ENCODE results near the gene PCDHA4. TPM values are rescaled to one million over a fixed set of nuclear protein-coding genes. Genes with fewer than 3 reads are reported as not detected.

The PCDHA4 gene
- total and polyA plus RNA-seq, 9 of the 15 experiments (the other 6 are each of a cell fraction or from before 2014, with no cell fraction given): not detected

DNA sequence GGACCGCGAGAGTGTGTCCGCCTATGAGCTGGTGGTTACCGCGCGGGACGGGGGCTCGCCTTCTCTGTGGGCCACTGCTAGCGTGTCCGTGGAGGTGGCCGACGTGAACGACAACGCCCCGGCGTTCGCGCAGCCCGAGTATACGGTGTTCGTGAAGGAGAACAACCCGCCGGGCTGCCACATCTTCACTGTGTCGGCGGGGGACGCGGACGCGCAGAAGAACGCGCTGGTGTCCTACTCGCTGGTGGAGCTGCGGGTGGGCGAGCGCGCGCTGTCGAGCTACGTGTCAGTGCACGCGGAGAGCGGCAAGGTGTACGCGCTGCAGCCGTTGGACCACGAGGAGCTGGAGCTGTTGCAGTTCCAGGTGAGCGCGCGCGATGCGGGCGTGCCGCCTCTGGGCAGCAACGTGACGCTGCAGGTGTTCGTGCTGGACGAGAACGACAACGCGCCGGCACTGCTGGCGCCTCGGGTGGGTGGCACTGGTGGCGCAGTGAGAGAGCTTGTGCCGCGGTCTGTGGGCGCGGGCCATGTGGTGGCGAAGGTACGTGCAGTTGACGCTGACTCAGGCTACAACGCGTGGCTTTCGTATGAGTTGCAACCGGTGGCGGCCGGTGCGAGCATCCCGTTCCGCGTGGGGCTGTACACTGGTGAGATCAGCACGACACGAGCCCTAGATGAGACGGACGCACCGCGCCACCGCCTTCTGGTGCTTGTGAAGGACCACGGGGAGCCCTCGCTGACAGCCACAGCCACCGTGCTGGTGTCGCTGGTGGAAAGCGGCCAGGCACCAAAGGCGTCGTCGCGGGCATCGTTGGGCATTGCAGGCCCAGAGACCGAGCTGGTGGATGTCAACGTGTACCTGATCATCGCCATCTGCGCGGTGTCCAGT, 29.0 kb downstream of the PCDHA4 start:
- no peak overlapping the region for H3K4me2 ChIP-seq (ENCODE audit: insufficient read depth, low read length)
- ChIA-PET CTCF (ENCODE audit: low intra/inter-chr PET ratio) (no interaction called here), POLR2A (no interaction called here)
- no peak overlapping the region for H3K9ac ChIP-seq (ENCODE audit: insufficient read depth in 1 of 2, low read depth in 2 of 2, low read length in 2 of 2)
- no peaks in the 10 kb centered on the region for H3K9me1 ChIP-seq (ENCODE audit: control insufficient read depth, insufficient read depth, low read length)
- no peaks in the 10 kb centered on the region for H3K27me3 ChIP-seq (ENCODE audit: control insufficient read depth in 2 of 2, insufficient read depth in 2 of 2, low read length in 2 of 2)
- ATAC-seq: no peak
- intact Hi-C loops (cut with micrococcal nuclease) (no loop called here), in situ Hi-C loops (cut with MboI) (no loop called here)
- no peak overlapping the region for H2AFZ ChIP-seq (ENCODE audit: low read depth, low read length)
- no peak overlapping the region for H3K4me3 ChIP-seq
- no peaks in the 10 kb centered on the region for H3K4me1 ChIP-seq (replicated peaks in 1 of 2; ENCODE audit: control insufficient read depth in 2 of 2, insufficient read depth in 2 of 2, low read length in 2 of 2)
- BruUV-seq (replicated peaks): no TSS peak
- WGBS (ENCODE audit: insufficient coverage, low coverage, missing lambda C conversion rate): 45% methylated on average over 66 of the region's 103 CpGs
- TF ChIP-seq TEAD1 (CRISPR knock-in tag; IDR thresholded peaks at IDR 0.05) (no peak), MAFG (tag; conservative IDR thresholded peaks at IDR 0.05) (no peak), MCM2 (IDR thresholded peaks at IDR 0.05; ENCODE audit: low read depth) (no peak), PURB (CRISPR knock-in tag; IDR thresholded peaks at IDR 0.05; ENCODE audit: low read depth) (no peak), MTA2 (IDR thresholded peaks at IDR 0.05; ENCODE audit: low read depth) (no peak), NUFIP1 (IDR thresholded peaks at IDR 0.05; ENCODE audit: partially characterized antibody) (no peak), KDM2B (CRISPR knock-in tag; IDR thresholded peaks at IDR 0.05) (no peak), RAD21 (CRISPR knock-in tag; conservative IDR thresholded peaks at IDR 0.05 in 1 of 2, IDR thresholded peaks at IDR 0.05 in 1 of 2) (no peak), ZNF444 (CRISPR knock-in tag; IDR thresholded peaks at IDR 0.05) (no peak), BCOR (IDR thresholded peaks at IDR 0.05) (no peak), SP2 (IDR thresholded peaks at IDR 0.05; ENCODE audit: extremely low read depth, low read depth, low read length, poor library complexity, severe bottlenecking) (no peak), MAZ (CRISPR knock-in tag; conservative IDR thresholded peaks at IDR 0.05 in 1 of 2, IDR thresholded peaks at IDR 0.05 in 1 of 2) (no peak), ZNF699 (CRISPR knock-in tag; IDR thresholded peaks at IDR 0.05; ENCODE audit: insufficient replicate concordance) (no peak), DNMT1 (IDR thresholded peaks at IDR 0.05) (no peak)
- DNase-seq (ENCODE audit: extremely low read depth in 1 of 4, low spot score in 3 of 4): no peak
- H3K27ac ChIP-seq (ENCODE audit: extremely low read depth, low read depth, low read length): no peak overlapping the region
- no peaks in the 10 kb centered on the region for H4K20me1 ChIP-seq (replicated peaks; ENCODE audit: control insufficient read depth, insufficient read depth, low read length)
- no peaks in the 10 kb centered on the region for H3K36me3 ChIP-seq (ENCODE audit: control insufficient read depth, insufficient read depth, low read length)
- FAIRE-seq: no peak
- no peaks in the 10 kb centered on the region for H3K79me2 ChIP-seq (ENCODE audit: control insufficient read depth, insufficient read depth, low read length)
- no peaks in the 10 kb centered on the region for H3K9me3 ChIP-seq (replicated peaks; ENCODE audit: control insufficient read depth, insufficient read depth, low read depth, low read length)

Measured in K562 (cell line).